ENCODE results near the gene CDC42SE2.

Gene CDC42SE2, protein sequence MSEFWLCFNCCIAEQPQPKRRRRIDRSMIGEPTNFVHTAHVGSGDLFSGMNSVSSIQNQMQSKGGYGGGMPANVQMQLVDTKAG

DNA sequence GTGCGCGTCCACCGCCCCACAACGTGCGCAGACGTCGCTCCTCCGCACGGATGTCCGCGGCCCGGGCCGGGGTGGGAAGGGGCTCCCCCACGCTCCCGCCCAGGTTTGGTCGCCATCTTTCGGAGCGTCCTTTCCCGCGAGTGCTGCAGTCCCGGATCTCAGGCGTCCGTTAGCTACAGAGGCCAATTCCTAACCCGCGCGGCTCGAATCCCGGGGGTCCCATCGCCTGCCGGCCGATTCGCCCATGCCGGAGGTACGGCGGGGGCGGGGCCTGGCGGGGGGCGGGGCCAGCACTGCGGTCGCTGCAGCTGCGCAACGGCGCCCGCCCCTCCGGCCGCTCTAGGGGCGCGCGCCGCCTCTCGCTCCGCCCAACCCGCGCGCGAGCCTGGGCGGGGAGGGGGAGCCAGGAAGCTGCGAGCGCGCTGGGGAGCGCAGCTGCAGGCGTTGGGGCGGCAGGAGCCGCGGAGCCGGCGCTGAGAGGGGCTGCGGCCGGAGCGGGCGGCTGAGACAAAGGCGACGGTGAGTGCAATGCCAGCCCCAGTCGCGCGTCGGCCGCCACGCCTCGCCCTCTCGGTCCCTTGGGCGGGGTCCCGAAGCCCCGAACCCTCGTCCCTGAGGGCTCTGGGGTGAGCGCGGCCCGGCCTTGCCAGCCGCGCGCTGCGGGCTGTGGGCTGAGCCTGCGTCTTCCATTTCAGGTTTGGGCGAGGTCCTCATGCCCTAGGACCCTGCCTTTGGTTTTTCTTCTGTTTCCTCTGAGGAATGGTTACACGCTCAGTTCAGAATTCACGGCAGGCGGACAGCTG, at the start of gene CDC42SE2:
TSS of gene CDC42SE2 (plus strand) at position 406 of the 803 bp plus-strand sequence. CDS start 95,441 bp downstream, outside the sequence.
- DNase-seq: peak; percentile 72 to 77

DNA sequence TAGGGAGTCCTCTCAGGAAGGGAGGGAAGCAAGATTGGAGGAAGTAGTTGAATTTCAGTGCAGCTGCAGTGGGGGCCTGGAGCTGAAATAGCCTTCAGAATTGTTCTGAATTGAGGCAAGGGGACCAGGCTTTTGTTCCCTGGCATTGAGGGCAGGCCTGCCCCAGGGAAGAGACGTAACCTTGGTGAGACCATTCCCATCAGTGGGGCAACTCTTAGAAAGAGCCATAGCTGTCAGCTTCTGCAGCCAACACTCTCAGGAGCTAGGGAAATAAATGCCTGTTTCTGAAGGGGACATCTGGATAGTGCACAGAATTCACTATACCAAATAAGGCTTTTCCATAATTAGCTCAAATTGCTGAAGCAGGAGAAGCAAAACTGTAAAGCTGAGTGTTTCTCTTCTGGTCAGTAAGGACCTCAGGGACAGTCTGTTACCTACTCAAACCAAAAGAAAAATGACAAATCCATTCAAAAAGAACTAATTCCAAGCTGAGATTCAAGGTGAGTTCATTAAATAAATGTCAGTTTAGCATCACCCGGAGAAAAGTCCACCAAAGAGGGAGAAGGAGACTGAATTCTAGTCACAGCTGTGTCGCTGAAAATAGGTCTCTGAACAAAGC, 49.1 kb upstream of the CDC42SE2 start:
- DNase-seq: no peak

DNA sequence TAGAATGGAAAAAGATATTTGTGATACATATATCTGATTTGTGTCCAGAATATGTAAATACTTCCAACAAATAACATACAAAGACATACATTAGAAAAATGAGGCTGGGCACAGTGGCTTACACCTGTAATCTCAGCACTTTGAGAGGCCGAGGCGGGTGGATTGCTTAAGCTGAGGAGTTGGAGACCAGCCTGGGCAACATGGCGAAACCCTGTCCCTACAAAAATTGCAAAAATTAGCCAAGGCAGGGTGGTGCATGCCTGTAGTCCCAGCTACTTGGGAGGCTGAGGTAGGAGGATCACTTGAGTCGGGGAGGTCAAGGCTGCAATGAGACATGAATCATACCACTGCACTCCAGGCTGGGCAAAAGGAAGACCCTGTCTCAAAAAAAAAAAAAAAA, 46.1 kb upstream of the CDC42SE2 start:
- DNase-seq: no peak

DNA sequence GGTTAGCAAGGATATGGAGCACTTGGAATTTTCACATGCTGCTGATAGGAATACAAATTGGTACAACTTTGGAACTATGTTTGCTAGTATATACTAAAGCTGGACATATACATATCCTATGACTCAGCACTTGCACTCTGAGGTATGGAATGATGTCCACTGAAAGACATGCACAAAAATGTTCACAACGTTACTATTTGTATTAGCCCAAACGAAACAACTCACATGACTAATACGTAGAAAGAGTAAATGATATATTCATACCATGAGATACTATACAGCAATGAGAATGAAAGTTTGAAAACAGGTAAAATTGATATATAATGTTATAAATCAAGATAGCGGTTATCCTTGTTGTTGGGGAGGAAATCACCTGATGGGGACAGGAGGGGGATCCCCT, 45.5 kb upstream of the CDC42SE2 start:
- DNase-seq: no peak

DNA sequence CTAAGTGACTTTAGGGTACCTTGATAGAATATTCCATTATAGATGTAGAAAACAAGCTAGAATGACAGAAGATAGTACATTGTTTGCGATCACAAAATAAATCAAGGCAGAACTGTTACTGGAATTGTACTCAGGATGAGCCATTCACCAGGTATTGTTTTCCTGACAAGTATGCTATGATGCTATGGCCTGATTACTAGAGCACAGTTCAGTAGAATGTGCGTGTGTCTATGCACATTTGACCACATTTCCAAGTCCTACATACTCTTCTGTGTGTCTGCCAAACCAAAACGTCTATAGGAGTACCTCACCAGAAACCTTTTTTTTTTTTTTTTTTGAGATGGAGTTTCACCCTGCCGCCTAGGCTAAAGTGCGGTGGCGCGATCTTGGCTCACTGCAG, 43.3 kb upstream of the CDC42SE2 start:
- no peak for DNase-seq

DNA sequence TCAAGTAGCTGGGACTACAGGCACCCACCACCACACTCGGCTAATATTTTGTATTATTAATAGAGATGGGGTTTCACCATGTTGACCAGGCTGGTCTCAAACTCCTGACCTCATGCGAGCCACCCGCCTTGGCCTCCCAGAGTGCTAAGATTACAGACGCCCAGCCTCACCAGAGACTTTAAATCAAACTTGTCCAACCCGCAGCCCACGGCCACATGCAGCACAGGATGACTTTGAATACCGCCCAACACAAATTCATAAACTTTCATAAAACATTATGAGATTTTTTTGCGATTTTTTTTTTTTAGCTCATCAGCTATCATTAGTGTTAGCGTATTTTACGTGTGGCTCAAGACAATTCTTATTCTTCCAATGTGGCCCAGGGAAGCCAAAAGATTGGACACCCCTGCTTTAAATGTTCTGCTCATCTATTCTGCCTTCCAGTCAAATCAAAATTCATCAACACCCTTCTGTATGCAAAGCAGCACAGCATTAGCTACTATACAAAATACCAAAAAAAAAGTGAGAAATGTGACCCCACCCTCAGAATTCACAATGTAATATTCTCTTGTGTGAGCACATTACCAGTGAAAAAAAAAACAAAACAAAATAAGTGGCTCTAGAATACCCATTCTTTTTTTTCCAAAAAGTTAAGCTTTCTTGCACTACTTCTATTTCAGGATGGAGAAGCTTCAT, 42.7 kb upstream of the CDC42SE2 start:
- no peak for DNase-seq

DNA sequence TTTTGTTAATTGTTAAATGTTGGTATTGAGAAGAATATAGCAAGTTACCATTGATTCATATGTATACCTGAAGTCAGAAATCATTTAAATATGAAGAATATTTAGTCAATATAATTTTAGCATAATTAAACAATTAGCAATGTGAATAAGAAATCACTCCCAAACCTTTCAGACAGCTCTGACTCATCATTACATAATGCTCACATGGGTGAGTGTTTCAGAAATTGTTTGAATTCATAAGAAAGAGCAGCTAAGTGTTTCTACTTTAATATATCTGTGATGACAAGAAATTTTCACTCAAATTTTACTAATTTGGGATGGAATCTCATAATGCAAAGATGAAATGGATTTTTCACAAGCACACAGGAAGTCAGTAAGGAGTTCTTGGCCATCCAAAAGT, 42.0 kb upstream of the CDC42SE2 start:
- no peak for DNase-seq

DNA sequence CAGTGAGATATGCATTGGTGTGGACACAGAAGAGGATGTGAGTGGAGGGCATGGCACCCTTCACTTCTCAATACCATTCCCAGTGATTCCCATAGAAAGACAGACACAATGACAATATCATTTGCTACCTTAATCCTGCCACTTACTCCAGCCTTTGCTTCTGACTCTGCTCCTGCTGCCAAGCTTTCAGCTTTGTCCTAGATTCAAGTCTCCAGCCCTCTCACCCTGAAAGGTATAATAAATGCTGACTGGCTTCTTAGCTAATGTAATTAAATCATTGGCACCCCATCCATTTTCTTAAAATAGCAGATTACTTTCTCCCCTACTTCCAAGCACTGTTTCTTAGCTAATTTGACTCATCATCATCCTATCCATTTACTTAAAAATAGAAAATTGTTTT, 41.1 kb upstream of the CDC42SE2 start:
- no peak for DNase-seq

DNA sequence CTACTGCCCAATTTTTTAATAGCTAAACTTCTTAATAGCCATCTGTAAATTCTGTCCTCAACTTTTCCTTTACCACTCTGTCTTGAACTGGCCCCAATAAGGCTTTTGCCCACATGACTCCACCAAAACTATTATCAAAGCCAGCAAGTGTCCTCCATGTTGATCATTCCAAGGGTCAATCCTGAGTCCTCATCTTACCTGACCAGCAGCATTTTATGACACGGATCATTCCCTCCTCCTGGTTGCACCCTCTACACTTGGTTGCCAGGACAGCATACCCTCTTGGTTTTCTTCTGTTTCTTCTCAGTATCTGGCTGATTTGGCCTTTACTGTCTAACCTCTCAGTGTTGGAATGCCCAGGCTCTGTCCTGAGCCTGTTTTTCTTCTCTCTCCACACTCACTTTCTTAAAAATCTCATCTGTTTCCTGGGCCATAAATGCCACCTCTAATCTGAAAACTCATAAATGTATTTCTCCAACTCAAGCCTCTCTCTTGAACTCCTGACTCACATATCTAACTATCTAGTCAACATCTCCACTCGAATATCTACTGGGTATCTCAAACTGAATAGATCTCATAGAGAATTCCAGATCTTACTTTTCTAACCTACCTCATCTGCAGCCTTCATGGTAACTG, 40.0 kb upstream of the CDC42SE2 start:
- no peak for DNase-seq

DNA sequence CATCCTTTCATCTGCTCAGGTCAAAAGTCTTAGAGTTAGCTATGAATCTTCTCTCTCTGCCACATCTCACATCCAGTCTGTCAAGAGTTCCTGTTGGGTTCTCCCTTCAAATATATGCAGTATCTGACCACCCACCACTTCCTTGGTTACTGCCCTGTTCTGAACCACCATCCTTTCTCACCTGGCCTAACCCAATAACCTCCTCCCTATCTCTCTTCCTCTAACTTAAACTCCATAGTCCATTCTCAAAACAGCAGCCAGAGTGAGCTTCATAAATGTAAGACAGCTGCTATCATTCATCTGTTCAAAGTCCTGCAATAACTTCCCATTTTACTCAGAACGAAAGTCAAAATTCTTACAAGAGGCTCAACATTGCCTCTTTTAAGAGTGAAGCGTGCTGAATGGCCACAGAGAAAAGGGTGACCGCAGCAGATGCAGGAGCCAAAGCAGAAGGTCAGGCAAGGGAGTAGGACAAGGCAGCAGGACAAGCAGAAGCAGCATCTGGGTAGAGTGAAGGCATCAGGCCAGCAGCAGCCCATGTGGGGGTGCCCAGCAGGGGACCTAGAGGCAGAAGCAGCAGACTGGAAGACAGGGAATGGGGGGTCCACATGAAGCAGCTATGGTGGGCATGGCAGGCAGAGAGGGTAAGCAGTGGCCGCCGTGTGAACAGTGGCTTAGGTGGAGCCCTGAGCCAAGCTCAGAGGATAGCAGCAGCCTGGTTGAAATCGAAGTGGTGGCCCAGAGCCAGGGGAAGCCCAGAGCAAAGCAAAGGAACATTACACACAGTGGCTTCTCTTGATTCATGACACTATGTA, 39.3 kb upstream of the CDC42SE2 start:
- DNase-seq: peak; percentile 10 to 47

DNA sequence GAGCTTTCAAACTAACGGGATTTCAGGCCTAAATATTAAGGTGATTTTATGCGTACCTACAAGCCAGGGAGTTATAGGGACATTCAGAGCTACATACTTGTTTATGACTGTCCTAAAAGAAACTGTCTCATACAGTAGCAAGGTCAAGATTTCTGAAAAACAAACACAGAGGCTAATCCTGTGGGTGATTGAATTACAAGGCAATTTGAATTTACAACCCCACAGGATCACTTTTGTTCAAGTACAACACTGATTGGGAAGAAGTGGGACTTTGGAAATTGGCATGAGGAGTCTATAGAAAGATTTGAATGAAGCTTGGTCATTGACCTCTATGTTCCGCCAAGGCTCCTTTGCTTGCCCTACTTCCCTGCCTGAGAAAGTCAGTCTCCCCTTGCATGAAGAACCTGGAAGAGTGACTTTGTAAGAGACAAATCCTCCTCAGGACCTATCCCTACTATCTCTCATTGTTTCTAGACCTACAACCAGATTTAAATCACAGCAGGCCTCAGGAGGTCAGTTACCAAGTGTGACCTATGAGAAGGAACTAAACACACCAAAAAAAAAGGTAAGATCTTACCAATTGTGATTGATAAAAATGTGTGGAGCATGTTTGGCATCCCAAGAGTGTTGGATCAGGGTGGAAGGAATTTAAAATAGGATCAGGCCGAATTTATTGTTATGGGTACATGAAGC, 38.4 kb upstream of the CDC42SE2 start:
- DNase-seq: no peak

DNA sequence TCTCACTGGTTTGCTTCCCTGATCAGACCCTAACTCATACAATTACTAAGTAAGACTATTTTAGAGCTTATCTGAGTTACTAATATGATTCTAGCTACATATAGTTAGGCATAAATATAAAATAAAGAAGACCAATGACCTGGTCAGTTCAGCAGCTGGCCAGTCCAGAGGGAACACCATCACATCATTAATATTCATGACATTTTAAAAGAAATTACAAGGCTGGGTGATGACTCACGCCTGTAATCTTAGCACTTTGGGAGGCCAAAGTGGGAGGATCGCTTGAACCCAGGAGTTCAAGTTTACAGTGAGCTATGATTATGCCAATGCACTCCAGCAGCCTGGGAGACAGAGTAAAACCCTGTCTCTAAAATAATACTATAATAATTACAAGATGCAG, 37.0 kb upstream of the CDC42SE2 start:
- DNase-seq: no peak

DNA sequence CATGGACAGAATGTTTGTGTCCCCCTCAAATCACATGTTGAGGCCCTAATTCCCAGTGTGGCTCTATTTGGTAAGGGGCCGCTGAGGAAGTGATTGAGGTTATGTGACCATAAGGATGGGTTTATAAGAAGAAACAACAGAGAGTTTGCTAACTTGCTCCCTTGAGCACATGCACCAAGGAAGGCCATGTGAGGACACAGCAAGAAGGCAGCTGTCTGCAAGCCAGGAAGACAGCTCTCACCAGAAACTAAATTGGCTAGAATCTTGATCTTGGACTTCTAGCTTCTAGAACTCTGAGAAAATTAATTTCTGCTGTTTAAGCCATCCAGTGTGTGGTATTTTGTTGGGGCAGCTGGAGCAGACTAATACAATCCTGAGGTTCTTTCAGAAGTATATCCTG, 35.2 kb upstream of the CDC42SE2 start:
- no peak for DNase-seq

DNA sequence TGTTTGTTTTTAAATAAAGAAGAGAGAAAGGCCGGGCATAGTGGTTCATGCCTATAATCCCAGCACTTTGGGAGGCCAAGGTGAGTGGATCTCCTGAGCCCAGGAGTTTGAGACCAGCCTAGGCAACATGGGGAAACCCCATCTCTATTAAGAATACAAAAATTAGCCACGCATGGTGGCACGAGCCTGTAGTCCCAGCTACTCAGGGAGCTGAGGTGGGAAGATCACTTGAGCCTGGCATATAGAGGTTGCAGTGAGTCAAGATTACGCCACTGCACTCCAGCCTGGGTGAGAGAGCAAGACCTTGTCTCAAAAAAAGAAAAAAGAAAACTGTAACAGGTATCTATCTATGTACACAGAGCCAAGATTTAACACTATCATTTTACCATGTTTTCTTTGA, 34.2 kb upstream of the CDC42SE2 start:
- DNase-seq: no peak

DNA sequence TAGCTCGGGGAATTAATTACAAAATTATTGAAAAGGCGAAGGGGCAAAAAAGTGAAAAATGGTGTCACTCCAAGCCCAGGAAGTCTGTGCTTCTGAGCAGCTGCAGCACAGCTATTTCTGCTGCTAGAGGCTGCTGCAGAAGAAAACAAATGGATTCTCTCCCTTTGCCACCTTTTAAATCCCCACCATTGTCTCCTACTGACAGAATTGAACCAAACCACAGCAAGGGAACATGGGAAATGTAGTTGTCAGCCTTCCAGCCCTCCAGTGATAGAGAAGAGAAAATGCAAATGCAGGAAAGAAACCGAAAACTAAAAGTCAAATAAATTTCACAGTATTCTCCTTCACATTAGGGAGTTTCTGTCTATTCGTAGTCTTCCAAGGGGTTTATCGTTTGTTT, 33.4 kb upstream of the CDC42SE2 start:
- DNase-seq: no peak

DNA sequence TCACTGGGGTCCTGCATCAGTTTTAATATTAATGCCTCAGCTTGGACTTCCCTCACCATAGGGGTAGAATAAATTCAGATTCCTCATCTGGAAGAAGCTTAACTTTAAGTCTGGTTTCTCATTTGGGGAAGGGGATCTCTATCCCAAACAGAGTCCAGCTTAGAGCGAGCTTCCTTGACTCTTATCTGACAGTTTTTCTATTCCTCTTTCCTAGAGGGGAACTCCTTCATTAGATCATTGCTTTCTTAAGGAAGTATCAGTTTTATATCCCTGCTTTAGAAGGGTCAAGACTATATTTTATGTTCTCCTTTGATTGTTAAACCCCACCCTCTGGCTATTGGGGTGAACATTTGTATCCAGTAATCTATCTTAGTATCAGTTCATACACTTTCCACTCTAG, 24.2 kb upstream of the CDC42SE2 start:
- no peak for DNase-seq

DNA sequence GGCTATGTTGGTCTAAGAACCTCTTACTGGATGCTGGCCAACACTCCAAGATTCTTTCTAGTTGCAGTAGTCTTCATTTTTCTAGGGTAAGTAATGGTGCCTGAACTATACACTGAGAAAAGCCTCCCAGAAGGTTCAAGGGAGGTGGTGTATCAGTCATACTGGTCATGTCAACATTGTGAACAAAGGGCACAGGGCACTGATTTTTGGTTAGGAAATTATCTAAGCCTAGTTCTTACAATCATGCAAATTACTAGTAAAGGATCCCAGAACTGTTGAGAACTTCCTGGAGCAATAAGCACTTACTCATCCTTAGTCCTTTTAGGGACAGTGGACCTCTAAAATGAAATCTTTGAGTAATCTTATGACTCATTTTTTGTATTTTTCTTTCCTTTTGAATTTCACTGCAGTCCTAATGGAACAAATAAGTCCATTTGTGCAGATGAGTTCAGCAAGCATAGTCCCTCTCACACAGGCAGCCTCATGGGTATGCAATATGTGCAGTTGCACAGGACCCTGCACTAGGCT, 21.1 kb upstream of the CDC42SE2 start:
- peak in 1 of 2 donors; percentile 52 for DNase-seq

DNA sequence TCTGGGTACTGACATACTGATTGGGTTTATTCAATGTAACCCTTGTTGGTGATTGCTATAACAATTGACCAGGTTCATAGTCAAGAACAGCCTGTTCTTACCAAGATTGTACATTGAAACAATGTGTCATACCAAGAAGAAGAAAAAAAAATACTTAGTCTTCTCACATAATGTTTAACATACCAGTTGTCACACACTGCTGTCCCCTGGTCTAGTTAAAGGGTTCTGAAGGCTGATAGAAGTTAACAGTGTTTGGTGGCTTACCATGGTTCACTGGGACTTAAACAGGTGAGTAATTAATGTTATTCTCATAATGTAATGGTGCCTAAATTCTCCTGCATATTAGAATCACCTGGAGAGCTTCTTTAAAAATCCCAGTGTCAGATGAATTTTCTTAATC, 18.5 kb upstream of the CDC42SE2 start:
- no peak for DNase-seq

DNA sequence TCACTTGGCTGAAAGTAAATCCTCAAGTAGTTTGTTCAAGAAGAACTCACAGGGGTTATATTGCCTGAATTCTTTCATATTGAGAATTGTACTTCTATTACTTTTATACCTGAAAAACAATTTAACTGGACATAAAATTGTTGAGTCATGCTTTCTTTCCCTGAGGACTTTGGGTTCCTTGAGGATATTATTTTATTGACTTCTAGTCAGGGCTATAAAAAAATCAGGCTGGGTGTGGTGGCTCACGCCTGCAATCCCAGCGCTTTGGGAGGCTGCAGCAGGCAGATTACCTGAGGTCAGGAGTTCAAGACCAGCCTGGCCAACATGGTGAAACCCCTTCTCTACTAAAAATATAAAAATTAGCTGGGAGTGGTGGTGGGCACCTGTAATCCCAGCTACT, 17.9 kb upstream of the CDC42SE2 start:
- DNase-seq: no peak

DNA sequence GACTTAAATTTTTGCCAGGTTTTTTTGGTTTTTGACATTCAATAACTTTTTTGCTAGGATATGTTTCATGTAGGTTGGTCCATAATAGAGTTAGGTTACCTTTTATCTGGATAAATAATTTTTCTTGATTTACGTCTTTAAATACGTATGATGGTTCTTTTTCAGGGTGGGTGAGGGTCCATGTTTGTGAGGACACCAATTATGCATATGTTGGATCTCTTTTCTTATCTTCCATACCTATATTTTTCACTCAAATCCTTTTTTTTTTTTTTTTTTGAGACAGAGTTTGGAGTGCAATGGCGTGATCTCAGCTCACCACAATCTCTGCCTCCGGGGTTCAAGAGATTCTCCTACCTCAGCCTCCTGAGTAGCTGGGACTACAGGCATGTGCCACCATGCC, 17.3 kb upstream of the CDC42SE2 start:
- DNase-seq: no peak

DNA sequence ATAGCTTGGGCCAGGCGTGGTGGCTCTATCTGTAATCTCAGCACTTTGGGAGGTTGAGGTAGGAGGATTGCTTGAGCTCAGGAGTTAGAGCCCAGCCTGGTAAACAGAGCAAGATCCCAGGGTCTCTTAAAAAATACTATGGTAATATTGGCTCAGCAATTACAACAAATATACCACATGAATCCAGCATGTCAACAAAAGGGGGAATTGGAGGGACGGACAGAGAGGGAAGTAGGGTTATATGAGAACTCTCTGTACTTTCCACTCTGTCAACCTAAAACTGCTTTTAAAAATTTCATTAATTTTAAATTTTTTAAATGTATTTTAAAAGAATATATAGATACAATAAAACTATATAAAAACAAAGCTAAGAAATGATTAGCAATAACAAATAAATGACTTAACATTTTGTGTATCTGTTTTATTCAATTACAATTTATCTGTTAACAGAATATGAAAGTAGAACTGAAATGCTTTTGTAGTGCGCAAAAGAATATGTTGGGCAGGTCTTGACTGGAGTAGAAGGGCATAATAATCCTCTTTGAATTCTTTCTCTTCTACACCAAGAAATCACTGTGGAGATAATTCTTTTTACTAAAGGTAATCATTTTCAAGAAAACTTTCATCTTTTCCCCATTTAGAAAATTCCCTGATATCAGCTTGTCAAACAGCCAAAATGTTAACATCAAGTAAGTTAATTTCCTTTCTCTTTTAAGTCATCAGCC, 12.9 kb upstream of the CDC42SE2 start:
- DNase-seq: no peak
